CD14-positive monocyte (primary cell): ENCODE data around the gene SMTNL1. TPM values are rescaled to one million over a fixed set of nuclear protein-coding genes. Genes with fewer than 3 reads are reported as not detected.

Experiments used
- DNase-seq, 3 donors: peaks; one replicate each; pipeline ENCODE4 v3.0.0-alpha.2; 2011 to 2022
- H2AFZ ChIP-seq: 2 replicates; pipeline ENCODE4 v1.6.0; 2012; ENCODE audit warnings: mild to moderate bottlenecking, low read depth, low read length, inconsistent platforms; ENCODE audit not compliant: insufficient read depth, poor library complexity, severe bottlenecking
- H3K27ac ChIP-seq, 2 donors: 1 replicate in 1 of 2; 2 replicates in 1 of 2; pipeline ENCODE4 v1.5.1; 2012 to 2013; ENCODE audit warnings: low read length in 2 of 2, control low read depth in 1 of 2, inconsistent platforms in 1 of 2, low read depth in 1 of 2, mild to moderate bottlenecking in 1 of 2
- H3K27me3 ChIP-seq, 2 donors: one replicate each; pipeline versions ENCODE4 v1.6.0 to v1.6.1; 2011 to 2013; ENCODE audit warnings: low read length in 2 of 2; ENCODE audit not compliant: control insufficient read depth in 2 of 2, insufficient read depth in 2 of 2
- H3K36me3 ChIP-seq, 2 donors: replicated peaks in 1 of 2; 1 replicate in 1 of 2; 2 replicates in 1 of 2; pipeline versions ENCODE4 v1.5.1 to v1.6.1; 2012 to 2013; ENCODE audit warnings: low read length in 2 of 2, control low read depth in 1 of 2, inconsistent platforms in 1 of 2, mild to moderate bottlenecking in 1 of 2; ENCODE audit not compliant: insufficient read depth in 2 of 2, control insufficient read depth in 1 of 2
- H3K4me1 ChIP-seq, 2 donors: 1 replicate in 1 of 2; 2 replicates in 1 of 2; pipeline versions ENCODE4 v1.5.1 to v1.6.1; 2012 to 2013; ENCODE audit warnings: low read length in 2 of 2, control low read depth in 1 of 2, inconsistent platforms in 1 of 2, mild to moderate bottlenecking in 1 of 2, moderate library complexity in 1 of 2; ENCODE audit not compliant: insufficient read depth in 2 of 2, control insufficient read depth in 1 of 2
- H3K4me2 ChIP-seq: replicated peaks from 2 replicates; pipeline ENCODE3; 2012; ENCODE audit warnings: low read length, moderate library complexity, mild to moderate bottlenecking; ENCODE audit not compliant: poor library complexity, severe bottlenecking; ENCODE audit errors: extremely low read depth
- H3K4me3 ChIP-seq, 3 experiments: fragments of 200-600 bp in 1 of 3; sonication (generic) in 1 of 3; replicated peaks in 1 of 3; 1 replicate in 2 of 3; 2 replicates in 1 of 3; pipeline ENCODE4 v1.5.1; 2011 to 2013; ENCODE audit warnings: low read length in 3 of 3, mild to moderate bottlenecking in 3 of 3, control low read depth in 2 of 3, low read depth in 2 of 3, inconsistent platforms in 1 of 3, moderate library complexity in 1 of 3
- H3K79me2 ChIP-seq: 2 replicates; pipeline ENCODE4 v1.6.0; 2012; ENCODE audit warnings: mild to moderate bottlenecking, control low read depth, inconsistent platforms, low read length, moderate library complexity; ENCODE audit not compliant: insufficient read depth
- H3K9ac ChIP-seq: 2 replicates; pipeline ENCODE4 v1.6.0; 2017; ENCODE audit warnings: low read length, mild to moderate bottlenecking; ENCODE audit not compliant: insufficient read depth, poor library complexity, severe bottlenecking
- H3K9me3 ChIP-seq, 2 donors: replicated peaks in 1 of 2; 1 replicate in 1 of 2; 2 replicates in 1 of 2; pipeline versions ENCODE4 v1.5.1 to v1.6.1; 2012 to 2013; ENCODE audit warnings: low read length in 2 of 2, control low read depth in 1 of 2; ENCODE audit not compliant: control insufficient read depth in 1 of 2, insufficient read depth in 1 of 2
- H4K20me1 ChIP-seq: 2 replicates; pipeline ENCODE4 v1.6.0; 2012; ENCODE audit warnings: mild to moderate bottlenecking, low read length, control low read depth, moderate library complexity; ENCODE audit not compliant: insufficient read depth
- H3K27ac Mint-ChIP-seq, 7 donors: one replicate each; pipeline ENCODE4 v1.8.0; 2020; ENCODE audit warnings: mild to moderate bottlenecking in 7 of 7, mixed read lengths in 7 of 7, moderate library complexity in 6 of 7, inconsistent platforms in 2 of 7
- H3K27me3 Mint-ChIP-seq, 3 donors: one replicate each; pipeline ENCODE4 v1.8.0; 2021 to 2022; ENCODE audit warnings: low read depth in 3 of 3, mild to moderate bottlenecking in 3 of 3, mixed read lengths in 3 of 3, moderate library complexity in 3 of 3, inconsistent platforms in 1 of 3
- H3K36me3 Mint-ChIP-seq, 2 donors: one replicate each; pipeline ENCODE4 v1.8.0; 2020; ENCODE audit warnings: mixed read lengths in 2 of 2, inconsistent platforms in 1 of 2, mild to moderate bottlenecking in 1 of 2
- H3K4me1 Mint-ChIP-seq: one replicate; pipeline ENCODE4 v1.8.0; 2020; ENCODE audit warnings: mild to moderate bottlenecking, mixed read lengths
- H3K4me3 Mint-ChIP-seq, 2 donors: one replicate each; pipeline ENCODE4 v1.8.0; 2020; ENCODE audit warnings: mild to moderate bottlenecking in 2 of 2, mixed read lengths in 2 of 2, moderate library complexity in 1 of 2
- H3K9me3 Mint-ChIP-seq, 7 donors: one replicate each; pipeline ENCODE4 v1.8.0; 2020 to 2022; ENCODE audit warnings: mixed read lengths in 7 of 7, mild to moderate bottlenecking in 6 of 7, moderate library complexity in 6 of 7, inconsistent platforms in 2 of 7
- WGBS: methylation state at CpG from one replicate; pipeline ENCODE4 v1.1.5; 2013; ENCODE audit warnings: missing lambda C conversion rate; ENCODE audit not compliant: insufficient coverage; 5-methylcytosine and 5-hydroxymethylcytosine counted together
- intact Hi-C, 2 donors: fragments of 100-400 bp; cut with micrococcal nuclease; formaldehyde crosslinking; loops; one replicate each; pipeline versions ENCODE4 v1.15.0 to v1.15.1; 2023
- polyA plus RNA-seq, 3 donors: library from polyadenylated mRNA; depleted of rRNA in 1 of 3; unstranded in 2 of 3; stranded (reverse) in 1 of 3; fragments of 300-500 nt in 2 of 3; fragments of >200 nt in 1 of 3; fragmentation: Illumina TruSeq in 2 of 3; gene quantifications; 1 replicate in 2 of 3; 2 replicates in 1 of 3; pipeline ENCODE4 v1.2.3, GENCODE V29; 2012 to 2021
- TF ChIP-seq, protein P1 (sequence below): fragments of 200-600 bp; IDR thresholded peaks from one replicate; pipeline ENCODE4 v1.8.0; 2022; ENCODE audit warnings: antibody characterized with exemption, mild to moderate bottlenecking

The SMTNL1 gene
- polyA plus RNA-seq, 3 donors = not detected

DNA sequence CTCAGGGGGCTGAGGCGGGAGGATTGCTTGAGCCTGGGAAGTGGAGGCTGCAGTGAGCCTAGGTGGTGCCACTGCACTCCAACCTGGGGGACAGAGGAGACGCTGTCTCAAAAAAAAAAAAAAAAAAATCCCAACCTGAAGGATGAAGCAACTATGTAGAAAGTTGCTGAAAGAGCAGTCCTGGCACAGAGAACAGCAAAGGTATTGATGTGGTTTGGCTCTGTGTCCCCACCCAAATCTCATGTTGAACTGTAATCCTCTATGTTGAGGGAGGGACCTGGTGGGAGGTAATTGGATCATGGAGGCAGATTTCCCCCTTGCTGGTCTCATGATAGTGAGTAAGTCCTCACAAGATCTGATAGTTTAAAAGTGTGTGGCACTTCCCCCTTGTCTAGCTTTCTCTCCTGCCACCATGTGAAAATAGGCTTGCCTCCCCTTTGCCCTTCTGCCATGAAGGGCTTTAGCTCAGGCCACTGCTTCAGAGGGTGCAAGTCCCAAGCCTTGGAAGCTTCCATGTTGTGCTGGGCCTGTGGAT is 49.4 kb downstream of the SMTNL1 start:
- no peaks in the 10 kb centered on the region for H3K36me3 ChIP-seq
- H3K36me3 Mint-ChIP-seq = no peaks in the 10 kb centered on the region
- intact Hi-C loops = no loop called here
- peaks cover 13% of the 10 kb centered on the region for H3K4me1 Mint-ChIP-seq
- peaks cover 1 to 7% (median 5%) of the 10 kb centered on the region in 3 donors for H3K27me3 Mint-ChIP-seq
- no peak overlapping the region for H3K4me3 ChIP-seq
- H3K4me2 ChIP-seq = no peak overlapping the region
- no peaks in the 10 kb centered on the region for H3K79me2 ChIP-seq
- H2AFZ ChIP-seq = no peak overlapping the region
- peaks cover 0 to 7% of the 10 kb centered on the region in 2 donors for H3K4me1 ChIP-seq
- no peak overlapping the region for H3K27ac Mint-ChIP-seq
- no peaks in the 10 kb centered on the region for H3K9me3 ChIP-seq
- no peak for DNase-seq
- no peak overlapping the region for H3K9ac ChIP-seq
- no peaks in the 10 kb centered on the region for H3K27me3 ChIP-seq
- no CpG with 5 or more reads among the region's 2 CpGs for WGBS
- no peaks in the 10 kb centered on the region for H3K9me3 Mint-ChIP-seq
- no peak overlapping the region for H3K27ac ChIP-seq
- TF ChIP-seq, protein P1, sequence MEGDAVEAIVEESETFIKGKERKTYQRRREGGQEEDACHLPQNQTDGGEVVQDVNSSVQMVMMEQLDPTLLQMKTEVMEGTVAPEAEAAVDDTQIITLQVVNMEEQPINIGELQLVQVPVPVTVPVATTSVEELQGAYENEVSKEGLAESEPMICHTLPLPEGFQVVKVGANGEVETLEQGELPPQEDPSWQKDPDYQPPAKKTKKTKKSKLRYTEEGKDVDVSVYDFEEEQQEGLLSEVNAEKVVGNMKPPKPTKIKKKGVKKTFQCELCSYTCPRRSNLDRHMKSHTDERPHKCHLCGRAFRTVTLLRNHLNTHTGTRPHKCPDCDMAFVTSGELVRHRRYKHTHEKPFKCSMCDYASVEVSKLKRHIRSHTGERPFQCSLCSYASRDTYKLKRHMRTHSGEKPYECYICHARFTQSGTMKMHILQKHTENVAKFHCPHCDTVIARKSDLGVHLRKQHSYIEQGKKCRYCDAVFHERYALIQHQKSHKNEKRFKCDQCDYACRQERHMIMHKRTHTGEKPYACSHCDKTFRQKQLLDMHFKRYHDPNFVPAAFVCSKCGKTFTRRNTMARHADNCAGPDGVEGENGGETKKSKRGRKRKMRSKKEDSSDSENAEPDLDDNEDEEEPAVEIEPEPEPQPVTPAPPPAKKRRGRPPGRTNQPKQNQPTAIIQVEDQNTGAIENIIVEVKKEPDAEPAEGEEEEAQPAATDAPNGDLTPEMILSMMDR = no peak
- H4K20me1 ChIP-seq = no peaks in the 10 kb centered on the region
- no peak overlapping the region for H3K4me3 Mint-ChIP-seq

DNA sequence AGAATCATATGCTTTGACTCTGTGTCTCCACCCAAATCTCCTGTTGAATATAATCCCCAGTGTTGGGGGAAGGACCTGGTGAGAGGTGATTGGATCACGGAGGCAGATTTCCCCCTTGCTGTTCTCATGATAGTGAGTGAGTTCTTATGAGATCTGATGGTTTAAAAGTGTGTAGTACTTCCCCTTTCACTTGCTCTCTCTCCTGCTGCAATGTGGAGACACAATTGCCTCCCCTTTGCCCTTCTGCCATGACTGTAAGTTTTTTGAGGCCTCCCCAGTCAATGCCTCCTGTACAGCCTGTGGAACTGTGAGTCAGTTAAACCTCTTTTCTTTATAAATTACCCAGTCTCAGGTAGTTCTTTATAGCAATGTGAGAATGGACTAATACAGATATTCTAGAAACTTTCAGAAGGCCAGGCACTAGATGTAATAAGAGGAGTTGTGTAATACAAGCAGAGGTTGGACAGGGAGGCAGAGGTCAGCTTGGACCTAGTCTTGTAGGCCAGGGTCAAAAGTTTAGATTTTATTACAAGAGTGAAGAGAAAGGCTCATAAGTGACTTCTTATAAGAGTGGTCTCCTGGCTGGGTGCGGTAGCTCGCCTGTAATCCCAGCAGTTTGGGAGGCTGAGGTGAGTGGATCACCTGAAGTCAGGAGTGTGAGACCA is 50.8 kb downstream of the SMTNL1 start:
- no peaks in the 10 kb centered on the region for H3K36me3 Mint-ChIP-seq
- Histone ChIP-seq H3K4me3 (no peak overlapping the region), H2AFZ (peak overlapping the region; percentile 31), H3K9ac (no peak overlapping the region), H4K20me1 (no peaks in the 10 kb centered on the region), H3K27me3 (no peaks in the 10 kb centered on the region), H3K4me2 (no peak overlapping the region), H3K9me3 (no peaks in the 10 kb centered on the region), H3K4me1 (peaks cover 0 to 7% of the 10 kb centered on the region in 2 donors), H3K27ac (peak overlapping the region in 1 of 2 donors; percentile 31), H3K79me2 (no peaks in the 10 kb centered on the region), H3K36me3 (no peaks in the 10 kb centered on the region)
- H3K4me1 Mint-ChIP-seq = peaks cover 13% of the 10 kb centered on the region
- peaks cover 1 to 8% (median 5%) of the 10 kb centered on the region in 3 donors for H3K27me3 Mint-ChIP-seq
- peak overlapping the region in 1 of 2 donors; percentile 6 for H3K4me3 Mint-ChIP-seq
- TF ChIP-seq, protein P1 = no peak
- WGBS = no CpG with 5 or more reads among the region's 3 CpGs
- peak overlapping the region in 6 of 7 donors; percentile 74 to 91 (median 85) for H3K27ac Mint-ChIP-seq
- intact Hi-C loops = no loop called here
- H3K9me3 Mint-ChIP-seq = no peaks in the 10 kb centered on the region
- peak in 2 of 3 donors; percentile 20 to 36 for DNase-seq
